ENCODE data around the gene DRG2. TPM values are rescaled to one million over a fixed set of nuclear protein-coding genes. Genes with fewer than 3 reads are reported as not detected.

Gene DRG2
- polyA plus RNA-seq, 3 donors = 26.9 to 36.1 (median 32.0) TPM

DNA sequence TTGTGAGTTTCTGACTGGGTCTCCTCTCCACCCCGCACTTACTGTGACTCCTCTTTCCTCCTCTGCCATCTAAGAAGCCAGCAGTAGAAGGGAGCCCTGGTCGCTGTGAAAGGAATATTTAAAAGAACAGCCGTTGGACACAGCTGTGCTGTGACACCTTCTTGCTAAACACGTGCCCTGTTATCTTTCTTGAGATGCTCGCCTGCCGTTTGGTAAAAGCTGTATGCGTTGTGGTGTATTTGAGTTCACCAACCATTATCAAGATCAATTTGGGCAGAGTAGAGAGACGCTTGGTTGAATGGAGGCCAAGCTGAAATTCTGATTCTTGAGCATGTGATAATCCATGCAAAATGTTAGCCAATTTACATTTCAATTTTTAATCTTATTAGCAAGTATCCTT, 44.8 kb upstream of the DRG2 start:
- Mint-ChIP-seq H3K4me3 (no peak overlapping the region), H3K4me1 (peaks cover 33% of the 10 kb centered on the region), H3K9me3 (peaks cover 0 to under 1% (median 0%) of the 10 kb centered on the region in 7 donors), H3K36me3 (peaks cover 12 to 21% of the 10 kb centered on the region in 2 donors), H3K27ac (peak overlapping the region in 1 of 7 donors; percentile 48), H3K27me3 (ENCODE audit: low read depth in 3 of 3) (peaks cover 0 to 2% (median 0%) of the 10 kb centered on the region in 3 donors)
- DNase-seq = no peak
- H2AFZ ChIP-seq (ENCODE audit: insufficient read depth, low read depth, low read length, poor library complexity, severe bottlenecking) = no peak overlapping the region
- WGBS (ENCODE audit: insufficient coverage) = 100% methylated on average over 1 of the region's 8 CpGs
- peaks cover 9 to 19% of the 10 kb centered on the region in 2 donors for H3K36me3 ChIP-seq (replicated peaks in 1 of 2; ENCODE audit: control insufficient read depth in 1 of 2, insufficient read depth in 2 of 2, low read length in 2 of 2)
- H3K9ac ChIP-seq (ENCODE audit: insufficient read depth, low read length, poor library complexity, severe bottlenecking) = no peak overlapping the region
- H3K27me3 ChIP-seq (ENCODE audit: control insufficient read depth in 2 of 2, insufficient read depth in 2 of 2, low read length in 2 of 2) = no peaks in the 10 kb centered on the region
- intact Hi-C loops (cut with micrococcal nuclease) = no loop called here
- H3K9me3 ChIP-seq (replicated peaks in 1 of 2; ENCODE audit: control insufficient read depth in 1 of 2, insufficient read depth in 1 of 2, low read length in 2 of 2) = no peaks in the 10 kb centered on the region
- TF ChIP-seq, protein P1, sequence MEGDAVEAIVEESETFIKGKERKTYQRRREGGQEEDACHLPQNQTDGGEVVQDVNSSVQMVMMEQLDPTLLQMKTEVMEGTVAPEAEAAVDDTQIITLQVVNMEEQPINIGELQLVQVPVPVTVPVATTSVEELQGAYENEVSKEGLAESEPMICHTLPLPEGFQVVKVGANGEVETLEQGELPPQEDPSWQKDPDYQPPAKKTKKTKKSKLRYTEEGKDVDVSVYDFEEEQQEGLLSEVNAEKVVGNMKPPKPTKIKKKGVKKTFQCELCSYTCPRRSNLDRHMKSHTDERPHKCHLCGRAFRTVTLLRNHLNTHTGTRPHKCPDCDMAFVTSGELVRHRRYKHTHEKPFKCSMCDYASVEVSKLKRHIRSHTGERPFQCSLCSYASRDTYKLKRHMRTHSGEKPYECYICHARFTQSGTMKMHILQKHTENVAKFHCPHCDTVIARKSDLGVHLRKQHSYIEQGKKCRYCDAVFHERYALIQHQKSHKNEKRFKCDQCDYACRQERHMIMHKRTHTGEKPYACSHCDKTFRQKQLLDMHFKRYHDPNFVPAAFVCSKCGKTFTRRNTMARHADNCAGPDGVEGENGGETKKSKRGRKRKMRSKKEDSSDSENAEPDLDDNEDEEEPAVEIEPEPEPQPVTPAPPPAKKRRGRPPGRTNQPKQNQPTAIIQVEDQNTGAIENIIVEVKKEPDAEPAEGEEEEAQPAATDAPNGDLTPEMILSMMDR (IDR thresholded peaks at IDR 0.05) = no peak
- H3K79me2 ChIP-seq (ENCODE audit: insufficient read depth, low read length) = peaks cover 27% of the 10 kb centered on the region
- H3K4me1 ChIP-seq (ENCODE audit: control insufficient read depth in 1 of 2, insufficient read depth in 2 of 2, low read length in 2 of 2) = peaks cover 18 to 22% of the 10 kb centered on the region in 2 donors
- peaks cover 4% of the 10 kb centered on the region for H4K20me1 ChIP-seq (ENCODE audit: insufficient read depth, low read length)
- H3K4me3 ChIP-seq (replicated peaks in 1 of 3; ENCODE audit: low read depth in 2 of 3, low read length in 3 of 3) = no peak overlapping the region
- no peak overlapping the region for H3K27ac ChIP-seq (ENCODE audit: low read depth in 1 of 2, low read length in 2 of 2)
- H3K4me2 ChIP-seq (replicated peaks; ENCODE audit: extremely low read depth, low read length, poor library complexity, severe bottlenecking) = no peak overlapping the region

- peaks cover 29% of the 10 kb centered on the region for H3K4me1 Mint-ChIP-seq
- Histone ChIP-seq H4K20me1 (ENCODE audit: insufficient read depth, low read length) (peaks cover 3% of the 10 kb centered on the region), H3K9me3 (replicated peaks in 1 of 2; ENCODE audit: control insufficient read depth in 1 of 2, insufficient read depth in 1 of 2, low read length in 2 of 2) (no peaks in the 10 kb centered on the region), H3K4me2 (replicated peaks; ENCODE audit: extremely low read depth, low read length, poor library complexity, severe bottlenecking) (no peak overlapping the region), H3K27ac (ENCODE audit: low read depth in 1 of 2, low read length in 2 of 2) (no peak overlapping the region), H2AFZ (ENCODE audit: insufficient read depth, low read depth, low read length, poor library complexity, severe bottlenecking) (no peak overlapping the region), H3K9ac (ENCODE audit: insufficient read depth, low read length, poor library complexity, severe bottlenecking) (no peak overlapping the region), H3K4me3 (replicated peaks in 1 of 3; ENCODE audit: low read depth in 2 of 3, low read length in 3 of 3) (no peak overlapping the region), H3K4me1 (ENCODE audit: control insufficient read depth in 1 of 2, insufficient read depth in 2 of 2, low read length in 2 of 2) (peaks cover 13 to 17% of the 10 kb centered on the region in 2 donors), H3K27me3 (ENCODE audit: control insufficient read depth in 2 of 2, insufficient read depth in 2 of 2, low read length in 2 of 2) (no peaks in the 10 kb centered on the region), H3K36me3 (replicated peaks in 1 of 2; ENCODE audit: control insufficient read depth in 1 of 2, insufficient read depth in 2 of 2, low read length in 2 of 2) (peaks cover 9 to 22% of the 10 kb centered on the region in 2 donors), H3K79me2 (ENCODE audit: insufficient read depth, low read length) (peaks cover 22% of the 10 kb centered on the region)
- H3K9me3 Mint-ChIP-seq = peaks cover 0 to 2% (median 0%) of the 10 kb centered on the region in 7 donors
- no peak for DNase-seq
- no peak overlapping the region for H3K4me3 Mint-ChIP-seq
- H3K27ac Mint-ChIP-seq = no peak overlapping the region
- H3K36me3 Mint-ChIP-seq = peaks cover 14 to 25% of the 10 kb centered on the region in 2 donors
- TF ChIP-seq, protein P1 (IDR thresholded peaks at IDR 0.05) = no peak
- intact Hi-C loops (cut with micrococcal nuclease) = no loop called here
- 100% methylated on average over 1 of the region's 1 CpG for WGBS (ENCODE audit: insufficient coverage)
- H3K27me3 Mint-ChIP-seq (ENCODE audit: low read depth in 3 of 3) = peaks cover 0 to 2% (median 0%) of the 10 kb centered on the region in 3 donors
Measured at GRCh38 chr17:18043491-18043890, 44.3 kb upstream of the DRG2 start.

Data from CD14-positive monocyte (primary cell).